Testis (tissue), 3 donors: Measurements from ENCODE around the gene TENT4B. TPM values are rescaled to one million over a fixed set of nuclear protein-coding genes. Genes with fewer than 3 reads are reported as not detected.
"Not testable (repeated sequence)": the region's sequence is repeated elsewhere in the genome, so short reads cannot be mapped to it uniquely, and the experiment has no call there.

Source experiments
- DNase-seq: peaks from one replicate; pipeline ENCODE4 v3.0.0-alpha.2; 2019
- H3K27ac ChIP-seq, 2 donors: fragments of 200-600 bp; sonication (generic); one replicate each; pipeline ENCODE4 v1.5.1; 2019
- H3K27me3 ChIP-seq: fragments of 200-600 bp; sonication (generic); one replicate; pipeline ENCODE4 v1.5.1; 2019
- H3K36me3 ChIP-seq: fragments of 200-600 bp; sonication (generic); one replicate; pipeline ENCODE4 v1.5.1; 2017; ENCODE audit warnings: low read depth; ENCODE audit errors: missing control alignments
- H3K4me1 ChIP-seq: fragments of 200-600 bp; sonication (generic); one replicate; pipeline ENCODE4 v1.5.1; 2019
- H3K4me3 ChIP-seq, 2 donors: fragments of 200-600 bp; sonication (generic); one replicate each; pipeline ENCODE4 v1.5.1; 2017 to 2019
- H3K9me3 ChIP-seq: fragments of 200-600 bp; sonication (generic); one replicate; pipeline ENCODE4 v1.5.1; 2017
- POLR2A ChIP-seq: fragments of 450-650 bp; IDR thresholded peaks from one replicate; pipeline ENCODE4 v1.6.1; 2017; ENCODE audit warnings: antibody characterized with exemption, mild to moderate bottlenecking, moderate library complexity
- WGBS, 2 donors: methylation state at CpG; one replicate each; pipeline ENCODE4 v1.1.5; 2018; 5-methylcytosine and 5-hydroxymethylcytosine counted together
- intact Hi-C: fragments of 100-400 bp; cut with DNase I; formaldehyde crosslinking; loops from one replicate; pipeline ENCODE4 v1.15.1; 2023; ENCODE audit warnings: low total_unique reads
- polyA plus RNA-seq: library from polyadenylated mRNA; stranded (reverse); fragments of 350-450 nt; fragmentation: Illumina TruSeq; extraction: RNeasy Lipid Tissue Mini Kit (QIAGEN cat#74804); gene quantifications from one replicate; pipeline ENCODE4 v1.2.3, GENCODE V29; 2014; ENCODE audit warnings: low read depth, low replicate concordance; ENCODE audit not compliant: insufficient read depth
- total RNA-seq, 2 donors: library from RNA; depleted of rRNA; stranded (reverse); fragments of >200 nt; gene quantifications; one replicate each; pipeline ENCODE4 v1.2.3, GENCODE V29; 2016
- TF ChIP-seq, protein P1 (sequence below), 3 experiments: fragments of 450-650 bp in 2 of 3; fragments of 200-600 bp in 1 of 3; sonication (generic) in 1 of 3; IDR thresholded peaks; one replicate each; pipeline ENCODE4 v1.5.1; 2016 to 2019; ENCODE audit warnings: antibody characterized with exemption in 3 of 3, mild to moderate bottlenecking in 2 of 3, moderate library complexity in 1 of 3

TENT4B gene
- total and polyA plus RNA-seq, 3 donors from 2014 or later = 27.5 to 56.6 (median 37.6) TPM

- intact Hi-C loops = no loop called here
- Histone ChIP-seq H3K27ac (no peak overlapping the region), H3K27me3 (no peaks in the 10 kb centered on the region), H3K4me3 (no peak overlapping the region), H3K9me3 (no peaks in the 10 kb centered on the region), H3K4me1 (no peaks in the 10 kb centered on the region), H3K36me3 (no peaks in the 10 kb centered on the region)
- TF ChIP-seq, protein P1, sequence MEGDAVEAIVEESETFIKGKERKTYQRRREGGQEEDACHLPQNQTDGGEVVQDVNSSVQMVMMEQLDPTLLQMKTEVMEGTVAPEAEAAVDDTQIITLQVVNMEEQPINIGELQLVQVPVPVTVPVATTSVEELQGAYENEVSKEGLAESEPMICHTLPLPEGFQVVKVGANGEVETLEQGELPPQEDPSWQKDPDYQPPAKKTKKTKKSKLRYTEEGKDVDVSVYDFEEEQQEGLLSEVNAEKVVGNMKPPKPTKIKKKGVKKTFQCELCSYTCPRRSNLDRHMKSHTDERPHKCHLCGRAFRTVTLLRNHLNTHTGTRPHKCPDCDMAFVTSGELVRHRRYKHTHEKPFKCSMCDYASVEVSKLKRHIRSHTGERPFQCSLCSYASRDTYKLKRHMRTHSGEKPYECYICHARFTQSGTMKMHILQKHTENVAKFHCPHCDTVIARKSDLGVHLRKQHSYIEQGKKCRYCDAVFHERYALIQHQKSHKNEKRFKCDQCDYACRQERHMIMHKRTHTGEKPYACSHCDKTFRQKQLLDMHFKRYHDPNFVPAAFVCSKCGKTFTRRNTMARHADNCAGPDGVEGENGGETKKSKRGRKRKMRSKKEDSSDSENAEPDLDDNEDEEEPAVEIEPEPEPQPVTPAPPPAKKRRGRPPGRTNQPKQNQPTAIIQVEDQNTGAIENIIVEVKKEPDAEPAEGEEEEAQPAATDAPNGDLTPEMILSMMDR (IDR thresholded peaks at IDR 0.05) = no peak
- no peak for TF ChIP-seq POLR2A
- no peak for DNase-seq
- 80 to 90% methylated on average over 4 of the region's 4 CpGs for WGBS, 2 donors
These were observed 31.8 kb upstream of the TENT4B start for GRCh38 chr16:50121278-50121677.

DNA sequence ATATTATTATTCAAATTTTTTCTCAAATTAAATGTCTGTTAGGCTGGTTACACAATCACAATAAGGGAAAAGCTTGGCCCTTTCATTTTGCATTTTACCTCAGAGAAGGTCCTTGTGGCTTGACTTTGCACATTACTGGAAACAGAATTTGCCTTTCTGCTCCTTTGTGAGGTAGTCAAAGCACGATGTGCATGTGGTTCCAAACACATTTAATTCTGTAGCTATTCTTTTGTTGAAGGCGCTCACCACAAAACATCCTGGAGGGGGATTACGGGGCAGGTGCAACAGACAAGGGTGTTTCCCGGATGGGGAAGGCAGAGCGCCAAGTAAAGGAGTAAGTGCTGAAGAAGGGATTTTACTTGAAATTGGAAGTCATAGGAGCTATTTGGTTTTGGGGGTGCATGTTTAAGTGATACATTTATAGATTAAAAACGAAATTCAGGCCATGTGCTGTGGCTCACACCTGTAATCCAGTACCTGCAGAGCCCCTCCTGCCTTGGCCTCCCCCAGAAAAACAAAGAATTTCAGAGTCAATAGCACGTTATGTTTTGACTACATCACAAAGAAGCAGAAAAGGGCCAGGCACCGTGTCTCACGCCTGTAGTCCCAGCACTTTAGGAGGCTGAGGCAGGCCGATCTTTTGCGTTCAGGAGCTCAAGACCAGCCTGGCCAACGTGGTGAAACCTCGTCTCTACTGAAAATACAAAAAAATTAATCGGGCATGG lies 31.2 kb upstream of the TENT4B start:
- Histone ChIP-seq H3K27me3 (no peaks in the 10 kb centered on the region), H3K36me3 (no peaks in the 10 kb centered on the region), H3K4me3 (no peak overlapping the region), H3K27ac (no peak overlapping the region), H3K9me3 (no peaks in the 10 kb centered on the region), H3K4me1 (no peaks in the 10 kb centered on the region)
- DNase-seq = no peak
- intact Hi-C loops = no loop called here
- WGBS, 2 donors = 78 to 82% methylated on average over 14 of the region's 14 CpGs
- TF ChIP-seq, protein P1 (IDR thresholded peaks at IDR 0.05) = no peak
- no peak for TF ChIP-seq POLR2A

- H3K4me1 ChIP-seq = no peaks in the 10 kb centered on the region
- 63 to 83% methylated on average over 1 of the region's 1 CpG for WGBS, 2 donors
- H3K27me3 ChIP-seq = no peaks in the 10 kb centered on the region
- TF ChIP-seq POLR2A = no peak
- TF ChIP-seq, protein P1 (IDR thresholded peaks at IDR 0.05) = no peak
- intact Hi-C loops = no loop called here
- H3K9me3 ChIP-seq = no peaks in the 10 kb centered on the region
- H3K36me3 ChIP-seq = no peaks in the 10 kb centered on the region
- no peak overlapping the region for H3K27ac ChIP-seq
- DNase-seq = no peak
- H3K4me3 ChIP-seq = no peak overlapping the region
These were observed 29.7 kb upstream of the TENT4B start for GRCh38 chr16:50123417-50123816.

GRCh38 chr16:50124769-50125168 lies 28.3 kb upstream of the TENT4B start:
- intact Hi-C loops = no loop called here
- Histone ChIP-seq H3K4me3 (no peak overlapping the region), H3K27me3 (no peaks in the 10 kb centered on the region), H3K9me3 (no peaks in the 10 kb centered on the region), H3K27ac (no peak overlapping the region), H3K36me3 (no peaks in the 10 kb centered on the region), H3K4me1 (no peaks in the 10 kb centered on the region)
- no peak for TF ChIP-seq POLR2A
- TF ChIP-seq, protein P1 (IDR thresholded peaks at IDR 0.05) = no peak
- no peak for DNase-seq
- WGBS, 2 donors = 84 to 97% methylated on average over 2 of the region's 2 CpGs

- intact Hi-C loops = no loop called here
- Histone ChIP-seq H3K4me1 (no peaks in the 10 kb centered on the region), H3K27me3 (no peaks in the 10 kb centered on the region), H3K27ac (no peak overlapping the region), H3K9me3 (no peaks in the 10 kb centered on the region), H3K4me3 (no peak overlapping the region), H3K36me3 (no peaks in the 10 kb centered on the region)
- DNase-seq = no peak
- TF ChIP-seq POLR2A = no peak
- TF ChIP-seq, protein P1 (IDR thresholded peaks at IDR 0.05) = no peak
- 89 to 92% methylated on average over 4 of the region's 4 CpGs for WGBS, 2 donors
These were observed 26.9 kb upstream of the TENT4B start for GRCh38 chr16:50126183-50126582.

DNA sequence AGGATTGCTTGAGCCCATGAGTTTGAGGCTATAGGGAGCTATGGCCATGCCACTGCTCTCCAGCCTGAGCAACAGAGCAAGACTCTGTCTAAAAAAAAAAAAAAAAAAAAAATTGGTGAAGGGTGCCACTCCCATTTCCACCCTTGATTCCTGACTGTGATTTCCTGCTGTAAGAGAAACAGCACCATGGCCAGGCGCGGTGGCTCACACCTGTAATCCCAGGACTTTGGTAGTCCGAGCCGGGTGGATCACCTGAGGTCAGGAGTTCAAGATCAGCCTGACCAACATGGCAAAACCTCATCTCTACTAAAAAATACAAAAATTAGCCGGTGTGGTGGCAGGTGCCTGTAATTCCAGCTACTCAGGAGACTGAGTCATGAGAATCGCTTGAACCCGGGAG lies 20.5 kb upstream of the TENT4B start:
- H3K27me3 ChIP-seq, H3K4me3 ChIP-seq, H3K9me3 ChIP-seq, H3K27ac ChIP-seq, DNase-seq, intact Hi-C loops, H3K4me1 ChIP-seq, H3K36me3 ChIP-seq: not testable (repeated sequence)
- WGBS, 2 donors = 91 to 97% methylated on average over 7 of the region's 7 CpGs
